Mucosa of descending colon (tissue), 3 donors: ENCODE results near the gene FTO. TPM values are rescaled to one million over a fixed set of nuclear protein-coding genes. Genes with fewer than 3 reads are reported as not detected.

Source experiments
- ATAC-seq: fragments of 200-7000 bp; cut with Tn5 transposase; one replicate; pipeline ENCODE4 v1.9.1; 2020; ENCODE audit warnings: mild to moderate bottlenecking, moderate library complexity
- DNase-seq, 3 donors: peaks; one replicate each; pipeline ENCODE4 v3.0.0-alpha.2; 2020
- H3K36me3 ChIP-seq: fragments of 200-600 bp; one replicate; pipeline ENCODE4 v1.8.0; 2021; ENCODE audit warnings: low read depth, mild to moderate bottlenecking
- H3K4me1 ChIP-seq: fragments of 200-600 bp; one replicate; pipeline ENCODE4 v1.8.0; 2021; ENCODE audit warnings: low read depth, mild to moderate bottlenecking
- H3K4me3 ChIP-seq: fragments of 200-600 bp; one replicate; pipeline ENCODE4 v1.8.0; 2021; ENCODE audit warnings: mild to moderate bottlenecking
- H3K9me3 ChIP-seq: fragments of 200-600 bp; one replicate; pipeline ENCODE4 v1.8.0; 2021; ENCODE audit warnings: mild to moderate bottlenecking
- CTCF ChIP-seq: fragments of 200-600 bp; IDR thresholded peaks from one replicate; pipeline ENCODE4 v1.8.0; 2022; ENCODE audit warnings: antibody characterized with exemption, mild to moderate bottlenecking
- intact Hi-C, 2 donors: fragments of 100-400 bp; cut with DNase I in 1 of 2; cut with micrococcal nuclease in 1 of 2; formaldehyde crosslinking; loops; one replicate each; pipeline versions ENCODE4 v1.11.0 to v1.11.1; 2022; cut with DNase I, micrococcal nuclease
- total RNA-seq, 3 donors: library from RNA; stranded (reverse); fragmentation: NEBNext Ultra II Directional in 2 of 3; extraction: Animal tissue kit (Norgen Biotek cat#: 25700) in 2 of 3; gene quantifications; one replicate each; pipeline versions ENCODE4 v1.2.1 to v1.2.4, GENCODE V29; 2021 to 2023
- donor health status: DM: no; HTN: no; CAD: no; lungs with moderate emphysema.
- donor health status: DM: no; HTN: no; CAD: no.
- donor health status: DM: no; HTN: yes; CAD: no.

Gene FTO
- total RNA-seq, 3 donors from 2014 or later, result 38.0 to 81.7 (median 39.1) TPM

DNA sequence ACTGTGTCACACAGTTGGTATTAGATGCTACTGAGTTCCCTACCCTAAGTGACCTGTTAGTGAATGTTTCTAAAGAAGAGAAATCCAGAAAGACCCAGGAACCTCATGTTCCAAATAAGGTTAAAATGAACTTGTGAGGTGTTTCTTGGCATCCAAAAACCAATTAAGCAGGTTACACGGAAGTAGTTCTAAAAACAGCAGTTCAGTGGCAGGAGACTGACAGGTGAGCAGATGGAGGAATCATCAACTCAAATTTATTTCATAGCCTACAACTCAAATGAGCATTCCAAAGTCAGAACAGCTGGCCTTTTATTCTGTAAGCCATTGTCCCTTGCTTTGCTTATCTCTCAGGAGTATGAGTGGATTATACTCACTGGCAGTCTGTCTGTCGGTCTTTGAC is 394.3 kb downstream of the FTO start:
- Histone ChIP-seq H3K4me3 (no peak overlapping the region), H3K9me3 (no peaks in the 10 kb centered on the region), H3K4me1 (no peaks in the 10 kb centered on the region), H3K36me3 (no peaks in the 10 kb centered on the region)
- DNase-seq, result no peak
- no peak for TF ChIP-seq CTCF
- intact Hi-C loops, result no loop called here
- ATAC-seq, result no peak

GRCh38 chr16:54099627-54100026 is 395.7 kb downstream of the FTO start:
- H3K36me3 ChIP-seq, result no peaks in the 10 kb centered on the region
- no peak overlapping the region for H3K4me3 ChIP-seq
- no peaks in the 10 kb centered on the region for H3K9me3 ChIP-seq
- intact Hi-C loops, result no loop called here
- ATAC-seq (no peak), DNase-seq (no peak)
- no peak for TF ChIP-seq CTCF
- no peaks in the 10 kb centered on the region for H3K4me1 ChIP-seq

DNA sequence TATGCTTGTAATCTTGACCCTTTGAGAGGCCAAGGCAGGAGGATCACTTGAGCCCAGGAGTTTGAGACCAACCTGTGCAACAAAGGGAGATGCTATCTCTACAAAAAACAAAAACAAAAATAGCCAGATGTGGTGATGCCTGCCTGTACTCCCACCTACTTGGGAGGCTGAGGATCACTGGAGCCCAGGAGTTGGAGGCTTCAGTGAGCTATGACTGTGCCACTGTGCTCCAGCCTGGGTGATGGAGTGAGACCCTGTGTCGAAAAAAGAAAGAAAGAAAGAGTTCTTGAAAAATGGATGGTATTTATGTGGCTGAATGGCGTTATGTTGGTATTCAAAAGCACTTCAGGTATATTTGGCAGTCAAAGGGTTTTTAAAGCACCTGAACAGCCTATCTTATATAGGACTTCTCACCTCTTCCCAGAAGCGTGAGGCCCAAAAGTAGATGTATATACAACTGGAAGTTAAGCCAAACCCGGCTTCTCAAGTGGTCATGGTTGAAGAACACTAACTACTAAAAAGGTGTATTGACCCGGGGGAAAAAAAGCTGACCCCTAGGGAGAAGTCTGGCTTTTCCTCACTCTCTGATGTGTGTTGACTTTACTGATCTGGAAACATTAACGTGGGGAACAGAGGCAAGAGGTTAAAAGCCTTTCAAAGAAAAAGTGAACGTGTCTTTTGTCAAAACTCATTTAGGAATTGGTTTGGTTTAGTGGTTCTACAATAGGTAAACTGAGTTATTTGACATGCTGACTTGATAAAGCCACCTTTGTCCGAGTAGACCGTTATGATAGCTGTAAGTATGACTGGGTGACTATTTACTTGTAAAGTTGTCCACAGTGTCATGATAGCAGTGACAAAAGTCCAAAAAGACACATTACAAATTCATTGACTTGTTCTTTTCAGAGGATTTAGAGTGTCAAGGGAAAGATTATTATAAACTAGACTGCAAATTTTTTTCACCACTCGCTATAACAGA is 399.2 kb downstream of the FTO start:
- no peaks in the 10 kb centered on the region for H3K4me1 ChIP-seq
- ATAC-seq (no peak), DNase-seq (no peak)
- intact Hi-C loops, result no loop called here
- no peaks in the 10 kb centered on the region for H3K9me3 ChIP-seq
- TF ChIP-seq CTCF, result no peak
- no peak overlapping the region for H3K4me3 ChIP-seq
- no peaks in the 10 kb centered on the region for H3K36me3 ChIP-seq

DNA sequence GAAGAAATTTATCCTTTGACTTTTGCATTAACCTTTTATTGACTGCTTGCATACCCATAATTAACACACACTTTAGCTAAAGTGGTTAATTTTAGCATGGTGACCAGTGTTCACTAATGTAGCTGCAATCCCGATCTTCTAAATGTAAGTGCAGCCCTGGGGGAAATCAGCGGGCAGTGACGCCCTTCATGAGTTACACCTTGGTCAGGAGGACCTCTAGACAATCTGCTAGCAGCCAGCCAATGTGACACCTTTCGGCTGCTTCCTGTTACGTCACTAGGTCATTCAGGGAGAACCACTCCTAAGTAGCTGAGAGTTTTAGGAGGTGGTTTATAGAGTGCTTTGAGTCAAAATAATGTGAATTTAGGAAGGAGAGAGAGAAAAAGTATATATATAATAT is 402.1 kb downstream of the FTO start:
- H3K4me1 ChIP-seq, result no peaks in the 10 kb centered on the region
- DNase-seq (no peak), ATAC-seq (no peak)
- H3K4me3 ChIP-seq, result no peak overlapping the region
- H3K36me3 ChIP-seq, result no peaks in the 10 kb centered on the region
- intact Hi-C loops, result no loop called here
- no peaks in the 10 kb centered on the region for H3K9me3 ChIP-seq
- TF ChIP-seq CTCF, result no peak

DNA sequence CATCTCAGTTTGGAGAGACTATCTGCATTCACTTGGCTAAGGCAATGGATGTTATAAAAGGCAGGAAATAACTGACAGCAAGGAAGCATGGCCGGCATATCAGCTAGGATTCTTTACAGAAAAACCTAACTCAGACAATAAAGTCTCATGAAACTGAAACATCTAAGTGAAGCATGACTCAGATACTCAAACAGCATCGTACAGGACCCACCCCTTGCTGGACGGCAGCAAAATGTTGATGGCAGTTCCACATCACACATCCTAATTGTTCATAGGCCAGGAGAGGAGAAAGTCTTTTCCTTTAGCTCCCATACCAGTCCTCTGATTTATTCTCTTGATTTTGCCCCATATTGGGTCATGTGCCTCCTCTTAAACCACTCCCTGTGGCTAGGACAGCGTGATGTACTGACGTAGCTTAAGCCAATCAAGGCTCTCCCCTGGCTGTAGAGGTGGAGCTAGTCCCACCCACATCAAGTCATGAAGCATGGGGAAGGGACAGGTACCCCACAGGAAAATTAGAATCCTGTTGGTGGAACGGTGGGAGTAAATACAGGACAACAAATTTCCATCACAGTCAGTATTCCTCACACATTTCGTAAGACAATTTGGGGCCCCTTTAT is 403.7 kb downstream of the FTO start:
- intact Hi-C loops, result no loop called here
- Histone ChIP-seq H3K36me3 (no peaks in the 10 kb centered on the region), H3K9me3 (no peaks in the 10 kb centered on the region)

More for the DNA sequence above, 403.7 kb downstream of the FTO start:
- DNase-seq (no peak), ATAC-seq (no peak)
- Histone ChIP-seq H3K4me3 (no peak overlapping the region), H3K4me1 (no peaks in the 10 kb centered on the region)
- TF ChIP-seq CTCF, result no peak
